Erythroblast (primary cell): ENCODE measurements around the gene MFSD12.
"Not testable (repeated sequence)": the region's sequence is repeated elsewhere in the genome, so short reads cannot be mapped to it uniquely, and the experiment has no call there.

Experiments
- DNase-seq, 2 experiments: peaks; one replicate each; lab custom pipeline; 2025; lab: John Stamatoyannopoulos, UW
- GATA1 ChIP-seq: IDR thresholded peaks from 2 replicates; pipeline ENCODE4 v1.6.1; 2011; ENCODE audit warnings: low read depth, mild to moderate bottlenecking, control low read depth, low read length, moderate library complexity
- POLR2A ChIP-seq: IDR thresholded peaks from 2 replicates; pipeline ENCODE4 v1.6.1; 2011; ENCODE audit warnings: mild to moderate bottlenecking, low read length

Gene MFSD12

GRCh38 chr19:3533563-3534216 lies 23.7 kb downstream of the MFSD12 start:
- DNase-seq = no peak
- TF ChIP-seq POLR2A = no peak
- no peak for TF ChIP-seq GATA1

GRCh38 chr19:3533033-3533432 lies 24.4 kb downstream of the MFSD12 start:
- no peak for DNase-seq
- no peak for TF ChIP-seq GATA1
- TF ChIP-seq POLR2A = no peak

GRCh38 chr19:3532154-3532786 lies 25.1 kb downstream of the MFSD12 start:
- TF ChIP-seq POLR2A = no peak
- TF ChIP-seq GATA1 = no peak
- DNase-seq = no peak

- DNase-seq = no peak
- TF ChIP-seq GATA1 (no peak), POLR2A (no peak)
Measured at GRCh38 chr19:3531716-3532115, 25.7 kb downstream of the MFSD12 start.

GRCh38 chr19:3530389-3530788 lies 27.0 kb downstream of the MFSD12 start:
- no peak for DNase-seq
- TF ChIP-seq GATA1 = no peak
- TF ChIP-seq POLR2A = no peak

- not testable (repeated sequence) for DNase-seq
Measured at GRCh38 chr19:3529299-3529698, 28.1 kb downstream of the MFSD12 start.

GRCh38 chr19:3528539-3529211 lies 28.7 kb downstream of the MFSD12 start:
- DNase-seq = no peak
- TF ChIP-seq POLR2A = no peak
- no peak for TF ChIP-seq GATA1

- TF ChIP-seq GATA1 = no peak
- no peak for TF ChIP-seq POLR2A
- no peak for DNase-seq
Measured at GRCh38 chr19:3528080-3528479, 29.3 kb downstream of the MFSD12 start.

- no peak for DNase-seq
Measured at GRCh38 chr19:3527238-3527910, 30.0 kb downstream of the MFSD12 start.

GRCh38 chr19:3526507-3527237 lies 30.7 kb downstream of the MFSD12 start:
- DNase-seq = no peak
- TF ChIP-seq GATA1 = no peak
- TF ChIP-seq POLR2A = no peak

More at GRCh38 chr19:3527238-3527910, 30.0 kb downstream of the MFSD12 start:
- TF ChIP-seq POLR2A = no peak
- TF ChIP-seq GATA1 = no peak

- no peak for DNase-seq
- TF ChIP-seq GATA1 = no peak
- no peak for TF ChIP-seq POLR2A
Measured at GRCh38 chr19:3524904-3525451, 32.4 kb downstream of the MFSD12 start.

GRCh38 chr19:3524078-3524842 lies 33.1 kb downstream of the MFSD12 start:
- TF ChIP-seq POLR2A (no peak), GATA1 (no peak)
- no peak for DNase-seq
